KMS-11 (cell line): ENCODE results near the gene CALML6.

Experiments
- H2AFZ ChIP-seq: fragments of 200-600 bp; sonication (generic); 2 replicates; pipeline ENCODE4 v1.6.1; 2016; ENCODE audit warnings: antibody characterized with exemption, mixed run types, low read depth
- H3K27ac ChIP-seq: fragments of 200-600 bp; sonication (generic); 2 replicates; pipeline ENCODE4 v1.6.1; 2016; ENCODE audit warnings: mild to moderate bottlenecking, mixed run types
- H3K27me3 ChIP-seq: fragments of 200-600 bp; sonication (generic); 2 replicates; pipeline ENCODE4 v1.6.1; 2017; ENCODE audit warnings: mild to moderate bottlenecking, low read depth, mixed run types, moderate library complexity; ENCODE audit not compliant: insufficient read depth
- H3K36me3 ChIP-seq: fragments of 200-600 bp; sonication (generic); 2 replicates; pipeline ENCODE4 v1.6.1; 2017; ENCODE audit warnings: mild to moderate bottlenecking, mixed run types; ENCODE audit not compliant: insufficient read depth
- H3K4me1 ChIP-seq: fragments of 200-600 bp; sonication (generic); 2 replicates; pipeline ENCODE4 v1.6.1; 2016; ENCODE audit warnings: mild to moderate bottlenecking, low read depth, mixed run types; ENCODE audit not compliant: poor library complexity, severe bottlenecking
- H3K4me2 ChIP-seq: fragments of 200-600 bp; sonication (generic); 2 replicates; pipeline ENCODE4 v1.7.0; 2016; ENCODE audit warnings: mild to moderate bottlenecking, mixed run types
- H3K4me3 ChIP-seq: fragments of 200-600 bp; sonication (generic); IDR thresholded peaks from 2 replicates; pipeline ENCODE4 v1.6.1; 2017; ENCODE audit warnings: low read depth, low read length, mixed read lengths; ENCODE audit not compliant: insufficient read depth
- H3K79me2 ChIP-seq: fragments of 200-600 bp; sonication (generic); 2 replicates; pipeline ENCODE4 v1.6.1; 2016; ENCODE audit warnings: low read depth, mixed run types; ENCODE audit not compliant: insufficient read depth
- H3K9ac ChIP-seq: fragments of 200-600 bp; sonication (generic); 2 replicates; pipeline ENCODE4 v1.6.1; 2016; ENCODE audit warnings: mild to moderate bottlenecking, mixed run types
- H4K20me1 ChIP-seq: fragments of 200-600 bp; sonication (generic); 2 replicates; pipeline ENCODE4 v1.6.1; 2016; ENCODE audit warnings: mild to moderate bottlenecking, mixed run types; ENCODE audit not compliant: insufficient read depth
- TF ChIP-seq, protein P1 (sequence below): fragments of 200-600 bp; sonication (generic); conservative IDR thresholded peaks from 2 replicates; pipeline ENCODE4 v1.6.1; 2017; ENCODE audit warnings: low read depth, mild to moderate bottlenecking, antibody characterized with exemption, low read length, moderate library complexity, mixed read lengths

CALML6 gene

DNA sequence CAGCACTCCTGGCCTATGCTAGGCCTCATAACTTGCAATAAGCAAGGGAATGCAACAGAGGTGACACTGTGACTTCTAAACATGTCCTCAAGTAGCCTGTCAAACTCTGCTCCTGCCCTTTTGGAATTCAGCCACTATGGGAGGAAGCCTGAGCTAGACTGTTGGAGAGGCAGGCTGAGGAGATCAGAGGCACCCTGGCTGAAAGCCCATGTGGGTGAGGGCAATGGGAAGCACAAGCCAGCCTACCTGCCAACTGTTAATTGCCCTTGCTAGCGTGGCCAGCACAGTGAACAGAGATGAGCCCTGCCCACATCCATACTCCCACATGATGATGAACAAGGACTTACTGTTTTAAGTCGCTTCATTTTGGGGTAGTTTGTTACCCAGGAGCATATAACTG is 41.9 kb upstream of the CALML6 start:
- no peak overlapping the region for H3K4me3 ChIP-seq
- H3K27ac ChIP-seq, result no peak overlapping the region
- peaks cover 75% of the 10 kb centered on the region for H4K20me1 ChIP-seq
- no peaks in the 10 kb centered on the region for H3K4me1 ChIP-seq
- no peaks in the 10 kb centered on the region for H3K27me3 ChIP-seq
- H3K79me2 ChIP-seq, result peaks cover 97% of the 10 kb centered on the region
- no peaks in the 10 kb centered on the region for H3K36me3 ChIP-seq
- TF ChIP-seq, protein P1, sequence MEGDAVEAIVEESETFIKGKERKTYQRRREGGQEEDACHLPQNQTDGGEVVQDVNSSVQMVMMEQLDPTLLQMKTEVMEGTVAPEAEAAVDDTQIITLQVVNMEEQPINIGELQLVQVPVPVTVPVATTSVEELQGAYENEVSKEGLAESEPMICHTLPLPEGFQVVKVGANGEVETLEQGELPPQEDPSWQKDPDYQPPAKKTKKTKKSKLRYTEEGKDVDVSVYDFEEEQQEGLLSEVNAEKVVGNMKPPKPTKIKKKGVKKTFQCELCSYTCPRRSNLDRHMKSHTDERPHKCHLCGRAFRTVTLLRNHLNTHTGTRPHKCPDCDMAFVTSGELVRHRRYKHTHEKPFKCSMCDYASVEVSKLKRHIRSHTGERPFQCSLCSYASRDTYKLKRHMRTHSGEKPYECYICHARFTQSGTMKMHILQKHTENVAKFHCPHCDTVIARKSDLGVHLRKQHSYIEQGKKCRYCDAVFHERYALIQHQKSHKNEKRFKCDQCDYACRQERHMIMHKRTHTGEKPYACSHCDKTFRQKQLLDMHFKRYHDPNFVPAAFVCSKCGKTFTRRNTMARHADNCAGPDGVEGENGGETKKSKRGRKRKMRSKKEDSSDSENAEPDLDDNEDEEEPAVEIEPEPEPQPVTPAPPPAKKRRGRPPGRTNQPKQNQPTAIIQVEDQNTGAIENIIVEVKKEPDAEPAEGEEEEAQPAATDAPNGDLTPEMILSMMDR, result no peak
- no peak overlapping the region for H3K4me2 ChIP-seq
- H2AFZ ChIP-seq, result no peak overlapping the region
- no peak overlapping the region for H3K9ac ChIP-seq

DNA sequence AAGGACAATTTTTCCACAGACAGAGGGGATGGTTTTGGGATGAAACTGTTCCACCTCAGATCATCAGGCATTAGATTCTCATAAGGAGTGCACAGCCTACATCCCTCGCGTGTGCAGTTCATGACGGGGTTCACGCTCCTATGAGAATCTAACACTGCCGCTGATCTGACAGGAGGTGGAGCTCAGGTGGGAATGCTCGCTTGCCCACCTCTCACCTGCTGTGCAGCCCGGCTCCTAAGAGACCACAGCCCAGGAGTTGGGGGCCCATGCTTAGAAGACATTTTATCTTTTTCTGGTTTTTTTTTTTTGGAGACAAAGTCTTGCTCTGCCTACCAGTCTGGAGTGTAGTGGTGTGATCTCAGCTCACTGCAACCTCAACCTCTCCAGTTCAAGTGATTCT is 40.2 kb upstream of the CALML6 start:
- Histone ChIP-seq H3K79me2 (peaks cover 97% of the 10 kb centered on the region), H3K36me3 (no peaks in the 10 kb centered on the region; the same call in 1 of the 2 replicates), H2AFZ (no peak overlapping the region), H3K27me3 (no peaks in the 10 kb centered on the region), H3K4me3 (no peak overlapping the region), H3K9ac (no peak overlapping the region), H3K4me2 (no peak overlapping the region), H4K20me1 (peaks cover 77% of the 10 kb centered on the region), H3K27ac (no peak overlapping the region), H3K4me1 (no peaks in the 10 kb centered on the region)
- TF ChIP-seq, protein P1, result no peak

DNA sequence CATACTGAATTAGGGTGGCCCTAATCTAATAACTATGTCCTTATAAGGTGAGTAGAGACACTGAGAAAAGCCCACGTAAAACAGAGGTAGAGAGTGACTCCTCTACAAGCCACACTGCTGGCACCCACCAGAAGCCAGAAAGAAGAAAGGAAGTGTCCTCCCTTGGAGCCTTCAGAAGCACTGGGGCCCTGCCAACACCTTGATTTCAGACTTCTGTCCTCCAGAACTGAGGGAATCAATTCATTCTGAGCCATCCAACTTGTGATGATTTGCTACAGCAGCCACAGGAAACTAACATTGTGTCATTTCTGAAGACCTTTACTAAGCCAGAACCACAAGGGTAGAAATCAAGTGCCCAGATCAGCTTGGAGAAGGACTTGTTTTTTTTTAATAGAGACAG is 39.1 kb upstream of the CALML6 start:
- TF ChIP-seq, protein P1, result no peak
- no peak overlapping the region for H3K4me2 ChIP-seq
- no peak overlapping the region for H3K27ac ChIP-seq

DNA sequence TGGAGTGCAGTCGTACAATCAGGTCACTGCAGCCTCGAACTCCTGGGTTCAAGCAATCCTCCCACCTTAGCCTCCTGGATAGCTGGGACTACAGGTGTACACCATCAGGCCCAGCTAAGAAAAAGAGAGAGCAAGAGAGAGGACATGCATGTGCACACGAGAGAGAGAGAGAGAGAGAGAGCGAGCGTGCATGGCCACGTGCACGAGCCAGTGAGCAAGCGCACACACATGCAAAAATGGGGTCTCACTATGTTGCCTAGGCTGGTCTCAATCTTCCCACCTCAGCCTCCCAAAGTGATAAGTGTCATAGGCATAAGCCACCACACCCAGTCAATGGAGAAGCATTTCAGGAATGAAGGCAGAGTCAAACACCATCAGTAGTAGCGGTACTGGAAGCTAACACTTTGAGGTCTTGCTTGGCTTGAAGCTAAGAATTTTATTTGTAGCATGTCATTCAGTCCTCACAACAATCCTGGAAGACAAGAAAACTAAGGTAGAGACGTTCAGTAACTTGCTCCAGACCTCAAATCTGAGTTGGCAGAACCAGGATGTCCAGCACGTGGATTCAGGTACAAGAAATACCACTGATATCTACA is 38.6 kb upstream of the CALML6 start:
- Histone ChIP-seq H3K27me3 (no peaks in the 10 kb centered on the region), H3K4me1 (no peaks in the 10 kb centered on the region)
- TF ChIP-seq, protein P1, result no peak

More for the DNA sequence above, 39.1 kb upstream of the CALML6 start:
- Histone ChIP-seq H3K4me3 (no peak overlapping the region), H3K9ac (no peak overlapping the region), H3K79me2 (peaks cover 97% of the 10 kb centered on the region), H3K27me3 (no peaks in the 10 kb centered on the region), H3K36me3 (no peaks in the 10 kb centered on the region; the same call in 1 of the 2 replicates), H3K4me1 (no peaks in the 10 kb centered on the region), H4K20me1 (peaks cover 72% of the 10 kb centered on the region), H2AFZ (no peak overlapping the region)

More for the DNA sequence above, 38.6 kb upstream of the CALML6 start:
- Histone ChIP-seq H3K4me2 (no peak overlapping the region), H3K27ac (no peak overlapping the region), H3K4me3 (no peak overlapping the region), H4K20me1 (peaks cover 72% of the 10 kb centered on the region), H2AFZ (no peak overlapping the region), H3K36me3 (no peaks in the 10 kb centered on the region; the same call in 1 of the 2 replicates), H3K9ac (no peak overlapping the region), H3K79me2 (peaks cover 97% of the 10 kb centered on the region)
